Thyroid gland (tissue), 4 donors: Measurements from ENCODE around the gene TAF3.

ENCODE experiments used
- CTCF ChIP-seq, 6 experiments: fragments of 200-600 bp in 3 of 6; fragments of 450-650 bp in 3 of 6; sonication (generic) in 3 of 6; IDR thresholded peaks; one replicate each; pipeline ENCODE4 v1.5.1; 2016 to 2019; ENCODE audit warnings: antibody characterized with exemption in 6 of 6, mild to moderate bottlenecking in 2 of 6, inconsistent platforms in 1 of 6, moderate library complexity in 1 of 6
- POLR2A ChIP-seq, 2 donors: fragments of 450-650 bp; IDR thresholded peaks; one replicate each; pipeline ENCODE4 v1.6.1; 2017; ENCODE audit warnings: antibody characterized with exemption in 2 of 2, mild to moderate bottlenecking in 2 of 2, moderate library complexity in 1 of 2

- TF ChIP-seq CTCF (IDR thresholded peaks at IDR 0.05) (no peak), POLR2A (IDR thresholded peaks at IDR 0.05) (no peak)
Measured at GRCh38 chr10:8023321-8023720, 205.0 kb downstream of the TAF3 start.
